ENCODE measurements around the gene RBM6.
"Not testable (repeated sequence)": the region's sequence is repeated elsewhere in the genome, so short reads cannot be mapped to it uniquely, and the experiment has no call there.

Gene RBM6

GRCh38 chr3:49994476-49994875 is 54.5 kb downstream of the RBM6 start:
- DNase-seq: no peak

DNA sequence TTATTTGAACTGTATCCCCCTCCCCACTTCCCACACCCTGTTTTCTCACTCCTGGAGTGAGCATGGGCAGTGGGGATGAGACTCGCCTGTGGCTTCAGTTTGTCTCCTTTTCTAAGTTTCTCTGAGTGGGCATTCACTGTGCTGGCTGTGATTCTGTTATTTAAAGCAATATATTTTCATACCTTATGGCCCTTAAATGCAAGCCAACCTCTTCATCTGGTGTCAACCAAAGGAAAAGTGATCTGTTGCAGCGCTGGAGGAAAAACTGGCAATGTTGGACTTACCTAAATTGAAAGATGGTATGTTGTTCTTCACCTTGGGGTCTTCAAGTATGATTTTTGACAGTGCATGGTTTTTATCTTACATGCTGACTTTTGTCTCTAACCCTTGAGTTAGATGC is 56.1 kb downstream of the RBM6 start:
- DNase-seq: no peak

DNA sequence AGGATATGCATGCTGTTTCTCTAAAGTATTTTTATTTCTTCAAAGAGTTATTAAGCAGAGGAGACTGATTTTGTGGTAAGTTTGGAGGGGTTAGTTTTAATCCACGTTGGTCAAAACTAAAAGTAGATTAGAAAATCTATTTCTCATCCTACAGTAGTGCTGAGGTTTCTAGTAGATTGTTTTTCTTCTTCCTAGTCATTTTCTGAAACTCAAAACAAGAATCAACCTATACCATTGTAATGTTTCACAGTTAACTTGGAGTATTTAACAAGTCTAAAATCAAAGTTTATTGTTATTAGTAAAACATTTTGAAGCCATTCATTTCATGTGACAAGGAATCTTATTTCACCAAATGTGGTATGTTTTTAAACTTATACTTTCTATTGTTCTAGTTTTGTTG is 57.9 kb downstream of the RBM6 start:
- DNase-seq: no peak

DNA sequence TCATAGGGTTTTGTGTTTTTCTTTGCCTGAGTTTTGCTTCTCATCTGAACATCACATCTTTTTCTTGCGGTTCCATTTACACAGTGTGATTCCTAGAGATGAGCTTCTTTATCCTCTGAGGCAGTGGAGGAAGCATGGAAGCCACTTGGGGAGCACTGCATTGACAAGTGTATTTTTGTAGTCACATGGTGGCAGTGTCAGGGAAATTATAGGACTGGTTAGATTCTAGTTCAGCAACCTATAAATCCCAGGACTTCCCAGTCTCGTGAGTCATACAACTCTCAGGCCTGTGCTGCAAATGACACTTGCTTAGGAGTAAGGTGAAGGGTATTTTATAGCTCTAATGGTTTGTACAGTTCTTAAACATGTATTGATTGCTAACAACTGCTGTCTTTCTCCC is 58.4 kb downstream of the RBM6 start:
- DNase-seq: no peak

DNA sequence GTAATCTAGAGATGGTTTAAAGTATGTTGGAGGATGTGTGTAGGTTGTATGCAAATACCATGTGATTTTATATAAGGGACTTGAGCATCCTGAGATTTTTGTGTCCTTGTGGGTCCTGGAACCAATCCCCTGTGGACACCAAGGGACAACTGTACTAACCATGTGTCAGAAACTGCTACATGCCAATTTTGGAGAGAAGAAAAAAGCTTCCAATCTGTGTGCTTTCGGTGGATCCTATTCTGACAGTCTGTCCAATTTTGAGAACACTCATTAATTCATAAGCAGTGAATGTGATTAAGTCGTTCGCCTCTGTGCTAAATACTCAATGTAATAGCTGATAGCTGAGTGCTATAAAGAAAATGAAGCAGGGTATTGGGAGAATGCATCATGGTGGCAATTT is 61.6 kb downstream of the RBM6 start:
- no peak for DNase-seq

DNA sequence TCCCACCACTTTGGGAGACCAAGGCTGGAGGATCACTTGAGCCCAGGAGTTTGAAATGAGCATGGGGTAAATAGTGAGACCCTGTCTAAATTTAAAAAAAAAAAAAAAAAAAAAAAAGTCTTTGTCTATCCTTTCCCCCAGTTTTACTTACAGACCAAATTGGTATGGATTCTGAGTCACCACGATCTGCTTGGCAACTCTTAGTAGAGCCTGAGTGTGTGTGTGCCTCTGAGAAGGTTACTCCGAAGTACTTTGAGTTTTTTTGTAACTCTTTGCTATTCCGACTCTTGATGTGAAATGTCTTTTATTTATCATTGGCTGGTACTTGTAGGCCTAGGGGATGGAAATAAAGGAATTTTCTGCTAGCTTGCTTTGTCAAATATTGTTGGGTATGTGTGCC is 63.3 kb downstream of the RBM6 start:
- no peak for DNase-seq

GRCh38 chr3:50003824-50004223 is 63.9 kb downstream of the RBM6 start:
- no peak for DNase-seq

DNA sequence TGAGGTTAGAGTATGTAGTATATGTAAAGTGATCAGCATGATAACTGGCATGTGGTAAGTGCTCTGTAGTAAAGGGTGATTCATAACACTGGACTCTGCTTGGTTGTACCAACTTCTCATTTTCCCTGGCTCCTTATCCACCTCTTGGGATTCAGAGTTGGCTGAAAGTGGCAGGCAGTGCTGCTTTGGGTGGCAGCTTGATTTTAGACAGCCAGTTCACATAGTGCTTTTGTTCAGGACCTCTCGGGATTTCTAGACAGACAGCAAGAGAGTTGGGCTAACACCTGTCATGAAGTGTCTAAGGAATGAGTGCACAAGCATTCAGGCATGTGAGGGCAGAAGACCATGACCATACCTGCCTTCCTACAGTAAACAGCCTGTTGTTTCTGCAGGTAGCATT is 69.0 kb downstream of the RBM6 start:
- no peak for DNase-seq

DNA sequence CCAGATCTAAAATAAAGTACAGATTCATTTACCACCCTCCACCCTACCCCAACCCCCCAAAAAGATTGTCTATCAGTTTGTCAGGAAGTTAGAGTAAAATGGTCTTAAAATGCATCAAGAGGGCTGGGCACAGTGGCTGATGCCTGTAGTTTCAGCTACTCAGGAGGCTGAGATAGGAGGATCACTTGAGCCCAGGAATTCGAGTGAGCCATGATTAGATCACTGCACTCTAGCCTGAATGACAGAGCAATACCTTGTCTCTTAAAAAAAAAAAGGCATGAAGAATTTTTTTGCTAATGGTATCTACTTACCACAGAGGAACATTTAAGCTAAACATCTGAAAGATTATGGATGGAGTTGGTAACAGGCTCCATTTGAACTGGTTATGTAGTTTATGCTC is 71.0 kb downstream of the RBM6 start:
- no peak for DNase-seq

GRCh38 chr3:50015918-50016317 is 76.0 kb downstream of the RBM6 start:
- no peak for DNase-seq

- no peak for DNase-seq
Observed at GRCh38 chr3:50028346-50028745, 88.4 kb downstream of the RBM6 start.

DNA sequence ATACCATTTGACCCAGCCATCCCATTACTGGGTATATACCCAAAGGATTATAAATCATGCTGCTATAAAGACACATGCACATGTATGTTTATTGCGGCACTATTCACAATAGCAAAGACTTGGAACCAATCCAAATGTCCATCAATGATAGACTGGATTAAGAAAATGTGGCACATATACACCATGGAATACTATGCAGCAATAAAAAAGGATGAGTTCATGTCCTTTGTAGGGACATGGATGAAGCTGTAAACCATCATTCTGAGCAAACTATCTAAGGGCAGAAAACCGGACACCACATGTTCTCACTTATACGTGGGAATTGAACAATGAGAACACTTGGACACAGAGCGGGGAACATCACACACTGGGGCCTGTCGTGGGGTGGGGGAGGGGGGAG is 91.3 kb downstream of the RBM6 start:
- DNase-seq: not testable (repeated sequence)

DNA sequence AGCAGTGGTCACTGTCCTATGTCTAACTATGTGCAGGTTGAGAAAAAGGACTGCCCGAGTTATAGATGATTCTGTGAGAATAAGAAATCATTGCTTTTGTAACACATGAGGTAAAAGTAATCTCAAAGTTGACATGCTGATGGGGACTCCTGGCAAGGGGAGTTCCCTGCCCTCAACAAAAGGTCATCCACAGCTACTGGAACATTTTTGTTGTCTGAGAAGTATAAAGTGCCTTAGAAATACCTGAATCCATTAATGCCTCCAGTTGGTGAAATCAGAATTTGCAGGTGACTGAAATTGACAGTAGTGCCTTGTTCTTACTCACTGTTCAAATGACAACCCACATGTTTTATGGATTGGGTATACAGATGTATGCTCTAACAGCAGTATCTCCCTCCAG is 105.0 kb downstream of the RBM6 start:
- no peak for DNase-seq

DNA sequence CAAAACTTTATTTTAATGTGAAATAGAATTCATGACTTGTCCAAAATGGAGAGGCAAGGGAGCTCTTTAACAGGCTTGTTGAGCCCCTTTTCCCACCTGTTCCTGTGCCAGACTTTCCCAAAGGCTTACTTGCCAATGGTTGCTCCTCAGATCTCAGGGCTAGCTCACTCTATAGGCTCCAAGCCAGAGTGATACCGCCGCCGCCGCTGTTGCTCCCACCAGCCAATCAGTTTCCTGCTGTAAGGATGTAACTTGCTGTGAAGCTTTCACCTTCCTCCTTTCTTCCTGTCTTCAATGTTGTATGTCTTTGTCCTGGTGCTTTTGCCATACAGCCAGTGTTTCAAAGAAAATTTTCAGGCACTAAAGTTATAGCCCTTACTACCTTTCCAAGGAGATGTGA is 107.5 kb downstream of the RBM6 start:
- DNase-seq: no peak

GRCh38 chr3:50050361-50050760 is 110.4 kb downstream of the RBM6 start:
- DNase-seq: peak; percentile 14

DNA sequence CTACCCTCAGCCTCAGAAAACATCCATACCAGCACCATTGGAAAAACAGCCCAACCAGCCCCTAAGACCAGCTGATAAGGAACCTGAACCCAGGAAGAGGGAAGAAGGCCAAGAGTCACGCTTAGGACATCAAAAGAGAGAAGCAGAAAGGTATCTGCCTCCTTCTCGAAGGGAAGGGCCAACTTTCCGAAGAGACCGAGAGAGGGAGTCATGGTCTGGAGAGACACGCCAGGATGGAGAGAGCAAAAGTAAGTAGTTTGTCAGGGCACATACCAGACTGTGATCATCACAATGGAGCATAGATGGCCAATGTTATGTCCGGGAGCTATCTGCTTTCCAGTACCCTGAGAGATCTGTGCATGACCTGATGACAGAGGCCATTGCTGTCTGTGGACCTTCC is 117.8 kb downstream of the RBM6 start:
- DNase-seq: no peak

GRCh38 chr3:50068134-50068533 is 128.2 kb downstream of the RBM6 start:
- no peak for DNase-seq

- DNase-seq: no peak
Observed at GRCh38 chr3:50078091-50078490, 138.1 kb downstream of the RBM6 start.

- DNase-seq: no peak
Observed at GRCh38 chr3:50078622-50079021, 138.7 kb downstream of the RBM6 start.

GRCh38 chr3:50084951-50085350 is 145.0 kb downstream of the RBM6 start:
- DNase-seq: not testable (repeated sequence)

DNA sequence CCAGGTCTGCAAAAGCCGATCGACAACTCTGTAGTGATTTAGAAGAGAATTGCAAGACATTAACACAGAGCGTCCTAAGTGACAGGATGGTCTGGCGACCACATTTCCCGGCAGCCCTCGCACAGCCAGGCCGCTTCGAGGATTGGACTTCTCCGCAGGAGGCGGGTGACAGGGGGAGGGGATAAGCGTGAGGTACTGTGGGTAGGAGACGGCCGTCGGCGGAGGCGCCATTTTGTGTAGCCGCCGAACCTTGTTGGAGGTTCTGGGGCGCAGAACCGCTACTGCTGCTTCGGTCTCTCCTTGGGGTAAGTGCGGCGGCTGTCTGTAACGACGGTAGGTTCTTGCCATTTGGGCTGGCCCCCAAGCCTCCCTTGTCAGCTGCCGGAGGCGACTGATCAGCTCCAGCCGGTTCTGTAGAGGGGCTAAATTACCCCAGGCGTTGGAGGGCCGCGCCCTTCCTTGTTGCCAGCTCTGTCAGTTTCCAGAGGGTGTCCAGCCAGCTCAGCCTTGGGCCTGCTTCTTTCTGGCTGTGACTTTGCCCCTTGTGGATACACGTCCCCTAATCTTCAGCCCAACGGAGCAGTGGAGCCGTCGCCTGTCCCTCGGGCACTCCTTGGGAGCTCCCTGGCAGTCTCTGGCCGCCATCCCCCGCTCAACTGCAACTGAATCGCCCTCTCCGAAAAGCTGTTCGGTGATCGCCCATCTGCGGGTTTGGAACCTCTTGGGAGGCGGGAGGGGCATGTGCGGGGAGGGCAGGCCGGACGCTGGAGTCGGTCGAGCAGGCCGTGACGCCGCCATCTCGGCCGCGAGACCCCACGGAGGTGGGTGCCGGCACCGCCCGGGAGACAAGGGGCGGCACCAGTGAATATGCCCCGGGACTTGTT is 149.0 kb downstream of the RBM6 start, which contains the start of gene RBM5:
TSS of gene RBM5 (plus strand) at position 195 of the 884 bp plus-strand sequence. CDS start 1,516 bp downstream, outside the sequence.
- DNase-seq: peak; percentile 76

DNA sequence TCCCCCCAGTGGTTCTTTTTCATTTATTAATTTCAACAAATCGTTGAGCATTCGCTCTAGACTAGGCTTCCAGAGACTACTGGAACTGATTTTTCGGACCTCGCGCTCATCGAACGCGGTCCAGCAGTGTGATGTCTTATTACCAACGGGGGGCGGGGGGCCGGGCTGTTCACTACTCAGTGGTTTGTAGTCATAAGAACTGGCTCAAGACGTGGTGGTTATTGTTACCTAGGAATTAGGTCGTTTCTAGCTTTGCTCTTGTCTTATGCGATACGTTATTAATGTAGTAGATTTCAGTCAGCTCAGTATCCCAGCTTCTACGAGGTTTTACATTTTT is 149.6 kb downstream of the RBM6 start:
- no peak for DNase-seq

DNA sequence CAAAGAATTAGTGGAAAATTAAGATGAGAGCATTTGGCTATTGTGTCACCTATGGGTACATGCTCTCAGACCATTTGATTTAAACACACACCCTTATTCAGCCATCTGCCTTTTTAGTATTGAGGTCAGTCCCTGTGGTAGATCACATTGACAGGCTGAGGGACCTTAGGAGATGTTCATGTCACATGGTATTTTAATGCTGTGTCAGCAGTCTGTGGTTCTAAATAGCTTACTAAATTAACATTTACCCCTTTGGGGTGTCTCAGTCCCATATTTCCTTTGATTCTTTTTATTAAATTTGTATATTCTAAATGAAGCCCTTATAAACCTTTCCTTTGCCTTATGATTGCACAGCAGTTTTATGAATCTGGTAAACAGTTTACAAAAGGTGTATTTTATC is 151.0 kb downstream of the RBM6 start:
- DNase-seq: no peak

GRCh38 chr3:50095352-50095998 is 155.5 kb downstream of the RBM6 start:
- no peak for DNase-seq

GRCh38 chr3:50100386-50100785 is 160.4 kb downstream of the RBM6 start:
- DNase-seq: no peak
